ENCODE measurements around the gene DGCR2. TPM values are rescaled to one million over a fixed set of nuclear protein-coding genes. Genes with fewer than 3 reads are reported as not detected.

Gene DGCR2
- total and polyA plus RNA-seq, 3 donors from 2014 or later, result 64.6 to 106 (median 89.5) TPM

- no peaks in the 10 kb centered on the region for H3K36me3 ChIP-seq (ENCODE audit: low read depth, missing control alignments)
- no peak overlapping the region for H3K4me3 ChIP-seq
- H3K4me1 ChIP-seq, result peaks cover 11% of the 10 kb centered on the region
- 85 to 94% methylated on average over 4 of the region's 4 CpGs for WGBS, 2 donors
- H3K9me3 ChIP-seq, result no peaks in the 10 kb centered on the region
- H3K27me3 ChIP-seq, result no peaks in the 10 kb centered on the region
- no peak for DNase-seq
- H3K27ac ChIP-seq, result no peak overlapping the region
- intact Hi-C loops (cut with DNase I; ENCODE audit: low total_unique reads), result no loop called here
- TF ChIP-seq POLR2A (IDR thresholded peaks at IDR 0.05) (no peak), CTCF (IDR thresholded peaks at IDR 0.05) (no peak)
Observed at GRCh38 chr22:19057999-19058491, 64.2 kb downstream of the DGCR2 start.

- no peak overlapping the region for H3K4me3 ChIP-seq
- H3K27ac ChIP-seq, result no peak overlapping the region
- no peaks in the 10 kb centered on the region for H3K36me3 ChIP-seq (ENCODE audit: low read depth, missing control alignments)
- DNase-seq, result no peak
- 71 to 96% methylated on average over 1 to 8 of the region's 8 CpGs for WGBS, 2 donors
- H3K9me3 ChIP-seq, result no peaks in the 10 kb centered on the region
- intact Hi-C loops (cut with DNase I; ENCODE audit: low total_unique reads), result no loop called here
- TF ChIP-seq CTCF (IDR thresholded peaks at IDR 0.05) (no peak), POLR2A (IDR thresholded peaks at IDR 0.05) (no peak)
- H3K27me3 ChIP-seq, result no peaks in the 10 kb centered on the region
- H3K4me1 ChIP-seq, result peaks cover 6% of the 10 kb centered on the region
Observed at GRCh38 chr22:19057539-19057938, 64.7 kb downstream of the DGCR2 start.

- TF ChIP-seq POLR2A (IDR thresholded peaks at IDR 0.05), result no peak
- TF ChIP-seq CTCF (IDR thresholded peaks at IDR 0.05), result no peak
- H3K4me1 ChIP-seq, result peaks cover under 1% of the 10 kb centered on the region
- 90 to 91% methylated on average over 12 to 13 of the region's 13 CpGs for WGBS, 2 donors
- DNase-seq, result no peak
- H3K4me3 ChIP-seq, result no peak overlapping the region
- no peaks in the 10 kb centered on the region for H3K36me3 ChIP-seq (ENCODE audit: low read depth, missing control alignments)
- no peaks in the 10 kb centered on the region for H3K9me3 ChIP-seq
- intact Hi-C loops (cut with DNase I; ENCODE audit: low total_unique reads), result no loop called here
- H3K27me3 ChIP-seq, result no peaks in the 10 kb centered on the region
- no peak overlapping the region for H3K27ac ChIP-seq
Observed at GRCh38 chr22:19056951-19057401, 65.2 kb downstream of the DGCR2 start.

GRCh38 chr22:19055801-19056200, 66.4 kb downstream of the DGCR2 start:
- H3K4me3 ChIP-seq, result no peak overlapping the region
- no peaks in the 10 kb centered on the region for H3K9me3 ChIP-seq
- DNase-seq, result no peak
- H3K27me3 ChIP-seq, result no peaks in the 10 kb centered on the region
- intact Hi-C loops (cut with DNase I; ENCODE audit: low total_unique reads), result no loop called here
- no peak overlapping the region for H3K27ac ChIP-seq
- WGBS, 2 donors, result 94 to 95% methylated on average over 15 to 17 of the region's 17 CpGs
- H3K36me3 ChIP-seq (ENCODE audit: low read depth, missing control alignments), result no peaks in the 10 kb centered on the region
- TF ChIP-seq POLR2A (IDR thresholded peaks at IDR 0.05), result no peak
- no peaks in the 10 kb centered on the region for H3K4me1 ChIP-seq

- H3K4me1 ChIP-seq, result no peaks in the 10 kb centered on the region
- no peak for DNase-seq
- TF ChIP-seq CTCF (IDR thresholded peaks at IDR 0.05), result no peak
- no peak for TF ChIP-seq POLR2A (IDR thresholded peaks at IDR 0.05)
- no peaks in the 10 kb centered on the region for H3K9me3 ChIP-seq
- no peak overlapping the region for H3K4me3 ChIP-seq
- no peaks in the 10 kb centered on the region for H3K27me3 ChIP-seq
- H3K27ac ChIP-seq, result no peak overlapping the region
- 92 to 100% methylated on average over 1 to 4 of the region's 4 CpGs for WGBS, 2 donors
- H3K36me3 ChIP-seq (ENCODE audit: low read depth, missing control alignments), result no peaks in the 10 kb centered on the region
- intact Hi-C loops (cut with DNase I; ENCODE audit: low total_unique reads), result no loop called here
Observed at GRCh38 chr22:19052941-19053541, 69.2 kb downstream of the DGCR2 start.
